ENCODE results near the gene SEZ6L. TPM values are rescaled to one million over a fixed set of nuclear protein-coding genes. Genes with fewer than 3 reads are reported as not detected.

Gene SEZ6L
- polyA plus RNA-seq, 1 donor from 2014 or later = 31.9 TPM

DNA sequence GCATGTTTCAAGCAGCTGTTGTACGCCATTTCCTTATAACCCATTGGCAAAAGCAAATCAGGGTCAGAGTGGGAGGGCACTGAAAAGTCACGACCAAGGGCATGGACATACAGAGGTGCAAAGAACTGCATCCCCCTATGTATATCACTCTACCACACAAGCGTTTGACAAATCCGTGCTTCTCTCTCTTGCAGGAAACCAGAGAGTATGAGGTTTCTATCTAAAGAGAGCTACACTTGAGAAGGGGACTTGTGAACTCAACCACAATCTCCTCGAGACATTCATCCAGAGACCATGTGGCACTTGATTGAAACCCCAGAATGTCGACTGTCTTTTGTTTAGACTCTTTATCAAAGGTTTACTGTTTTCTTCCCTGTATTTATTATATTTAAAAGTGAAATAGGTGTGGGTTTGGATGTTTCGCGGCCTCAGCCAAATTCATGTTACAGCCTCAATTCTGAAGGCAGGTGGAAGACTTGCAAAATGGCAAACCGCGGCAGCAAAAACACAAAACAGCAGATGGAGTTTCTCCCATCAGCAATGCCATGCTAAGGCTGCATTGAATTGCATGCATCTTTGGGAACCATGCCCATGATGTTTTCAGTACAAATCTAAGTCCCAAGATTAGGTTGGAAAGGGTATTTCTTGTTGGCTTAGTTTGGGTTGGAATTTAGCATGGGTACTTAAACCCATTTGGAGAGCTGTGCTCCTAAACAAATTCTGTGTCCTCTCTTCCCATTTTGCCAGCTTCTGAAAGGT is 211.0 kb downstream of the SEZ6L start:
- no peak overlapping the region for H3K4me3 ChIP-seq (ENCODE audit: low read length)
- H3K9ac ChIP-seq (ENCODE audit: low read length) = no peak overlapping the region
- H4K20me1 ChIP-seq (ENCODE audit: insufficient read depth) = no peaks in the 10 kb centered on the region
- H3K9me3 ChIP-seq (ENCODE audit: low read length) = no peaks in the 10 kb centered on the region
- H2AFZ ChIP-seq (ENCODE audit: low read depth, low read length) = no peak overlapping the region
- no peak overlapping the region for H3K27ac ChIP-seq (ENCODE audit: low read length)
- H3K36me3 ChIP-seq (ENCODE audit: insufficient read depth, low read length) = peaks cover 13% of the 10 kb centered on the region
- TF ChIP-seq RAD21 (conservative IDR thresholded peaks at IDR 0.05) = no peak
- TF ChIP-seq TAF1 (IDR thresholded peaks at IDR 0.05; ENCODE audit: low read depth) = no peak
- TF ChIP-seq SMC3 (conservative IDR thresholded peaks at IDR 0.05; ENCODE audit: poor library complexity) = no peak
- no peak for TF ChIP-seq MXI1 (conservative IDR thresholded peaks at IDR 0.05; ENCODE audit: poor library complexity, severe bottlenecking)
- TF ChIP-seq POLR2AphosphoS5 (IDR thresholded peaks at IDR 0.05) = no peak
- TF ChIP-seq EP300 (conservative IDR thresholded peaks at IDR 0.05; ENCODE audit: poor library complexity, severe bottlenecking) = no peak
- no peaks in the 10 kb centered on the region for H3K9me2 ChIP-seq (ENCODE audit: insufficient read depth, low read length)
- no peaks in the 10 kb centered on the region for H3F3A ChIP-seq (ENCODE audit: insufficient read depth, low read length, poor library complexity, severe bottlenecking)
- no peak overlapping the region for H3K4me2 ChIP-seq (ENCODE audit: low read length)
- no peaks in the 10 kb centered on the region for H3K27me3 ChIP-seq (ENCODE audit: insufficient read depth, low read depth, low read length)
- H3K79me2 ChIP-seq (replicated peaks; ENCODE audit: insufficient read depth, low read length) = no peaks in the 10 kb centered on the region

GRCh38 chr22:26382782-26383181 is 213.5 kb downstream of the SEZ6L start:
- TF ChIP-seq TAF1 (IDR thresholded peaks at IDR 0.05; ENCODE audit: low read depth) (no peak), CTCF (IDR thresholded peaks at IDR 0.05; ENCODE audit: poor library complexity, severe bottlenecking) (no peak), EZH2 (IDR thresholded peaks at IDR 0.05; ENCODE audit: borderline replicate concordance, insufficient read depth, low read length, poor library complexity, severe bottlenecking) (no peak), SMC3 (conservative IDR thresholded peaks at IDR 0.05; ENCODE audit: poor library complexity) (no peak), REST (IDR thresholded peaks at IDR 0.05; ENCODE audit: borderline replicate concordance) (no peak), POLR2AphosphoS5 (IDR thresholded peaks at IDR 0.05) (no peak), MXI1 (conservative IDR thresholded peaks at IDR 0.05; ENCODE audit: poor library complexity, severe bottlenecking) (no peak), RAD21 (conservative IDR thresholded peaks at IDR 0.05) (no peak), EP300 (conservative IDR thresholded peaks at IDR 0.05; ENCODE audit: poor library complexity, severe bottlenecking) (no peak)
- no peaks in the 10 kb centered on the region for H3K79me2 ChIP-seq (replicated peaks; ENCODE audit: insufficient read depth, low read length)
- no peak overlapping the region for H3K9ac ChIP-seq (ENCODE audit: low read length)
- no peaks in the 10 kb centered on the region for H3K9me2 ChIP-seq (ENCODE audit: insufficient read depth, low read length)
- no peaks in the 10 kb centered on the region for H3K9me3 ChIP-seq (ENCODE audit: low read length)
- H3K4me3 ChIP-seq (ENCODE audit: low read length) = no peak overlapping the region
- H4K20me1 ChIP-seq (ENCODE audit: insufficient read depth) = no peaks in the 10 kb centered on the region
- H3K27me3 ChIP-seq (ENCODE audit: insufficient read depth, low read depth, low read length) = no peaks in the 10 kb centered on the region
- no peaks in the 10 kb centered on the region for H3F3A ChIP-seq (ENCODE audit: insufficient read depth, low read length, poor library complexity, severe bottlenecking)
- no peak overlapping the region for H3K27ac ChIP-seq (ENCODE audit: low read length)
- peaks cover 13% of the 10 kb centered on the region for H3K36me3 ChIP-seq (ENCODE audit: insufficient read depth, low read length)
- no peak overlapping the region for H2AFZ ChIP-seq (ENCODE audit: low read depth, low read length)
- H3K4me2 ChIP-seq (ENCODE audit: low read length) = no peak overlapping the region

Data from neural cell (in vitro differentiated cells).